Astrocyte (in vitro differentiated cells and primary cell): ENCODE measurements around the gene NCAM1. TPM values are rescaled to one million over a fixed set of nuclear protein-coding genes. Genes with fewer than 3 reads are reported as not detected.

Experiments
- DNase-seq: peaks from one replicate; pipeline ENCODE4 v3.0.0-alpha.2; 2010; ENCODE audit warnings: low read depth
- FAIRE-seq: peaks from 2 replicates; lab custom pipeline; 2011; peaks lifted over from hg19 to GRCh38; lab: Jason Lieb, UNC
- H2AFZ ChIP-seq: 2 replicates; pipeline ENCODE4 v1.6.0; 2012; ENCODE audit warnings: low read depth, low read length, inconsistent platforms
- H3K27ac ChIP-seq: 2 replicates; pipeline ENCODE4 v1.5.1; 2011; ENCODE audit warnings: low read depth, low read length, inconsistent platforms
- H3K27me3 ChIP-seq: 2 replicates; pipeline ENCODE4 v1.6.0; 2011; ENCODE audit warnings: low read length, inconsistent platforms; ENCODE audit not compliant: insufficient read depth
- H3K36me3 ChIP-seq: 2 replicates; pipeline ENCODE4 v1.5.1; 2011; ENCODE audit warnings: low read length, inconsistent platforms; ENCODE audit not compliant: insufficient read depth
- H3K4me1 ChIP-seq: 2 replicates; pipeline ENCODE4 v1.5.1; 2011; ENCODE audit warnings: low read length, inconsistent platforms; ENCODE audit not compliant: insufficient read depth
- H3K4me2 ChIP-seq: 2 replicates; pipeline ENCODE4 v1.6.0; 2012; ENCODE audit warnings: low read length, inconsistent platforms
- H3K4me3 ChIP-seq: 2 replicates; pipeline ENCODE4 v1.5.1; 2011; ENCODE audit warnings: low read depth, mild to moderate bottlenecking, low read length, inconsistent platforms; ENCODE audit not compliant: insufficient read depth
- H3K79me2 ChIP-seq: 2 replicates; pipeline ENCODE4 v1.6.0; 2012; ENCODE audit warnings: mild to moderate bottlenecking, low read length, inconsistent platforms; ENCODE audit not compliant: insufficient read depth
- H3K9ac ChIP-seq: 2 replicates; pipeline ENCODE4 v1.6.0; 2012; ENCODE audit warnings: mild to moderate bottlenecking, low read length, inconsistent platforms
- H3K9me3 ChIP-seq: 2 replicates; pipeline ENCODE4 v1.5.1; 2012; ENCODE audit warnings: low read depth, mild to moderate bottlenecking, low read length, inconsistent platforms; ENCODE audit not compliant: insufficient read depth
- H4K20me1 ChIP-seq: 2 replicates; pipeline ENCODE4 v1.6.0; 2012; ENCODE audit warnings: low read length, inconsistent platforms; ENCODE audit not compliant: insufficient read depth
- H3K27ac Mint-ChIP-seq: one replicate; pipeline ENCODE4 v1.8.0; 2021; ENCODE audit warnings: mild to moderate bottlenecking, mixed read lengths; ENCODE audit not compliant: unreplicated experiment
- H3K27me3 Mint-ChIP-seq: one replicate; pipeline ENCODE4 v1.8.0; 2021; ENCODE audit warnings: low read depth, mixed read lengths; ENCODE audit not compliant: unreplicated experiment
- H3K36me3 Mint-ChIP-seq: one replicate; pipeline ENCODE4 v1.8.0; 2021; ENCODE audit warnings: low read depth, mixed read lengths; ENCODE audit not compliant: unreplicated experiment
- H3K4me1 Mint-ChIP-seq: one replicate; pipeline ENCODE4 v1.8.0; 2021; ENCODE audit warnings: low read depth, mixed read lengths; ENCODE audit not compliant: unreplicated experiment
- H3K4me3 Mint-ChIP-seq: one replicate; pipeline ENCODE4 v1.8.0; 2021; ENCODE audit warnings: mild to moderate bottlenecking, moderate library complexity, mixed read lengths; ENCODE audit not compliant: unreplicated experiment
- H3K9me3 Mint-ChIP-seq: one replicate; pipeline ENCODE4 v1.8.0; 2021; ENCODE audit warnings: mild to moderate bottlenecking, mixed read lengths; ENCODE audit not compliant: unreplicated experiment
- EZH2 ChIP-seq: IDR thresholded peaks from 2 replicates; pipeline ENCODE4 v1.6.1; 2012; ENCODE audit warnings: mild to moderate bottlenecking, low read length, inconsistent platforms; ENCODE audit not compliant: insufficient read depth
- total RNA-seq: library from RNA; stranded (reverse); gene quantifications from 2 replicates; pipeline ENCODE4 v1.2.1, GENCODE V29; 2021
- TF ChIP-seq, protein P1 (sequence below): IDR thresholded peaks from 2 replicates; pipeline ENCODE4 v1.5.1; 2011; ENCODE audit warnings: low read depth, mild to moderate bottlenecking, inconsistent platforms, low read length, moderate library complexity; ENCODE audit not compliant: insufficient read depth

NCAM1 gene
- total RNA-seq, 1 donor from 2014 or later: 17.4 TPM

DNA sequence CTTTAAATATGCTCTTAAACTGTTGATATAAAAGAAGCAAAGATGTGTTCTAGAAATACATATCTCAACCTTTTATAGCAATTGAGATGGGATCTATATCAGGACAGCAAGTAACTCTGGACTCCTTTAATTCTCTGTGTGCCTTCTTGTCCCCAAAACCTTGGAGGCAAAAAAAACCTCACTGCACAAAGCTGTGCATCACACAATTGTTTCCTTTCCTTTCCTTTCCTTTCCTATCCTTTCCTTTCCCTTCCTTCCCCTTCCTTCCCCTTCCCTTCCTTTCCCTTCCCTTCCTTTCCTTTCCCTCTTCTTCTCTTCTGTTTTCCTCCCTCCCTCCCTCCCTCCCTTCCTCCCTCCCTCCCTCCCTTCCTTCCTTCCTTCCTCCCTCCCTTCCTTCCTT, 343.7 kb downstream of the NCAM1 start:
- Histone ChIP-seq H3K79me2 (no peaks in the 10 kb centered on the region), H3K4me1 (no peaks in the 10 kb centered on the region), H3K36me3 (no peaks in the 10 kb centered on the region), H4K20me1 (no peaks in the 10 kb centered on the region), H2AFZ (no peak overlapping the region), H3K4me3 (no peak overlapping the region), H3K9me3 (no peaks in the 10 kb centered on the region), H3K27me3 (no peaks in the 10 kb centered on the region), H3K9ac (no peak overlapping the region), H3K27ac (no peak overlapping the region), H3K4me2 (no peak overlapping the region)
- no peaks in the 10 kb centered on the region for H3K4me1 Mint-ChIP-seq
- no peak for DNase-seq
- H3K9me3 Mint-ChIP-seq: no peaks in the 10 kb centered on the region
- peaks cover 5% of the 10 kb centered on the region for H3K27me3 Mint-ChIP-seq
- no peaks in the 10 kb centered on the region for H3K36me3 Mint-ChIP-seq
- H3K4me3 Mint-ChIP-seq: no peak overlapping the region
- no peak for TF ChIP-seq EZH2
- TF ChIP-seq, protein P1, sequence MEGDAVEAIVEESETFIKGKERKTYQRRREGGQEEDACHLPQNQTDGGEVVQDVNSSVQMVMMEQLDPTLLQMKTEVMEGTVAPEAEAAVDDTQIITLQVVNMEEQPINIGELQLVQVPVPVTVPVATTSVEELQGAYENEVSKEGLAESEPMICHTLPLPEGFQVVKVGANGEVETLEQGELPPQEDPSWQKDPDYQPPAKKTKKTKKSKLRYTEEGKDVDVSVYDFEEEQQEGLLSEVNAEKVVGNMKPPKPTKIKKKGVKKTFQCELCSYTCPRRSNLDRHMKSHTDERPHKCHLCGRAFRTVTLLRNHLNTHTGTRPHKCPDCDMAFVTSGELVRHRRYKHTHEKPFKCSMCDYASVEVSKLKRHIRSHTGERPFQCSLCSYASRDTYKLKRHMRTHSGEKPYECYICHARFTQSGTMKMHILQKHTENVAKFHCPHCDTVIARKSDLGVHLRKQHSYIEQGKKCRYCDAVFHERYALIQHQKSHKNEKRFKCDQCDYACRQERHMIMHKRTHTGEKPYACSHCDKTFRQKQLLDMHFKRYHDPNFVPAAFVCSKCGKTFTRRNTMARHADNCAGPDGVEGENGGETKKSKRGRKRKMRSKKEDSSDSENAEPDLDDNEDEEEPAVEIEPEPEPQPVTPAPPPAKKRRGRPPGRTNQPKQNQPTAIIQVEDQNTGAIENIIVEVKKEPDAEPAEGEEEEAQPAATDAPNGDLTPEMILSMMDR: no peak
- no peak overlapping the region for H3K27ac Mint-ChIP-seq
- FAIRE-seq: no peak

DNA sequence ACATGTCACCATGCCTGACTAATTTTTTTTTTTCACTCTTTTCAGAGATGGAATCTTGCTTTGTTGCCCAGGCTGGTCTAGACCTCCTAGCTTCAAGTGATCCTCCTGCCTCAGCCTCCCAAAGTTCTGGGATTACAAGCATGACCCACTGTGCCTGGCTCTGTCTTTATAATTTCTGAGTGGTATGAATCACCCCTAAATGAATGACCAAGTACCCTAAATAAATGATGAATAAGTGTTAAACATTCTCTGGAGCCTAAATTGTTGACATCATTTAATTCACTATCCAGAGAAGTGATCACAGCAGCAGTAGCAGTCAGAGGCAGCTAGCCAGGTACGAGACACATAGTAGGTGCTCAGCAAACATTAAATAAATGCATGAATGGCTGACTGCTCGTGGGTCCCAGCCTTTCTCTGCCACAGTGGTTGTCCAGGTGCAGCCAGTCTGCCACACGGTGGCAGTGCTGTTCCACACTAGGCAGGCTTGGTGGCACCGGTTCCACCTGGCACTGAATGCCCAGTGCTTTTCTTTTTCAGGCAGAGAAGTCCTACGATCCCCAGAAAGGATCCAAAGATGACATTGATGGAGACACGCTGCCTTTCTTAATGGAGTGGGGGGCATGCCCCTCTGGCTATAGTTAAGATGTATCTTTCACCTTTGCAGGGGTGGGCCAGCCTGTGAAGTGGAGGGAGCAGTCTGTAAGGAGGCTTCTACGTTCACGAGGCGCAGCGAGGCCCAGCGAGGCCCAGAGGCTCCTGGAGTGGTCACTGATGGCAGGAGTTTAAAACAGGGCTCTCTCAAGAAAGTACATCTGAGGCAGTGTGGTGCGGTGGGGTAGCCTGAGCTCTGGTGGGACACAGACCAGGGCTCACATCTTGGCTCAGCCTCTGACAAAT, 344.5 kb downstream of the NCAM1 start:
- DNase-seq: peak; percentile 17
- no peak for FAIRE-seq

More for the DNA sequence above, 344.5 kb downstream of the NCAM1 start:
- no peak overlapping the region for H3K4me3 ChIP-seq
- no peaks in the 10 kb centered on the region for H3K9me3 Mint-ChIP-seq
- H3K27ac ChIP-seq: no peak overlapping the region
- no peak overlapping the region for H3K4me2 ChIP-seq
- H3K79me2 ChIP-seq: no peaks in the 10 kb centered on the region
- H3K36me3 ChIP-seq: no peaks in the 10 kb centered on the region
- no peaks in the 10 kb centered on the region for H3K27me3 ChIP-seq
- H3K27me3 Mint-ChIP-seq: peaks cover 5% of the 10 kb centered on the region
- H4K20me1 ChIP-seq: no peaks in the 10 kb centered on the region
- no peaks in the 10 kb centered on the region for H3K4me1 Mint-ChIP-seq
- no peak overlapping the region for H3K4me3 Mint-ChIP-seq
- H2AFZ ChIP-seq: no peak overlapping the region
- no peaks in the 10 kb centered on the region for H3K9me3 ChIP-seq
- H3K27ac Mint-ChIP-seq: no peak overlapping the region
- no peaks in the 10 kb centered on the region for H3K36me3 Mint-ChIP-seq
- no peaks in the 10 kb centered on the region for H3K4me1 ChIP-seq
- TF ChIP-seq, protein P1: peak; percentile 95
- no peak for TF ChIP-seq EZH2
- H3K9ac ChIP-seq: no peak overlapping the region
